ENCODE data around the gene ZC3H10.

Gene ZC3H10

DNA sequence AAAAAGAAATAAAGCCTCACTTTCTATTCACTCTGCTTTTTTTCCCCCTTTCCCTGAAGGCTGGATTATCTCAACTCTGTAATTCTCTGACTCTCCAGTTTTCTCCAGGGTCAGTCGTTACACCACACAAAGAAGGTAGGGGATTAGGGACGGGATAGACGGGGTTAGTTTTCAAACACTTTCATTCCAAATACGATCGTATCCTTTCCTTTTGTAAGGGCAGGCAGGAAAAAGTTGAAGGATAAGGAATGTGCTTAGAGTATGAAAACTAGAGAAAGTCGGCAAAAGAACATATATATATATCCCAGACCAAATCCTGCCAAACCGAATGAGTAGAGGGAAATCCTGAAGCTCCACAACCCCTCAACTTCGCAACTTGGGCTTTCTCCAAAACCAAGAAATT, 9.4 kb downstream of the ZC3H10 start:
- no peaks in the 10 kb centered on the region for H3K27me3 Mint-ChIP-seq (ENCODE audit: low read depth)
- peaks cover 6% of the 10 kb centered on the region for H3K9me3 Mint-ChIP-seq
- H3K27ac Mint-ChIP-seq, result peak overlapping the region; percentile 91
- peaks cover 58% of the 10 kb centered on the region for H3K4me1 Mint-ChIP-seq (ENCODE audit: low read depth)
- DNase-seq (ENCODE audit: low spot score), result no peak
- peak overlapping the region; percentile 94 for H3K4me3 Mint-ChIP-seq
- H3K36me3 Mint-ChIP-seq (ENCODE audit: low read depth), result peaks cover 47% of the 10 kb centered on the region

DNA sequence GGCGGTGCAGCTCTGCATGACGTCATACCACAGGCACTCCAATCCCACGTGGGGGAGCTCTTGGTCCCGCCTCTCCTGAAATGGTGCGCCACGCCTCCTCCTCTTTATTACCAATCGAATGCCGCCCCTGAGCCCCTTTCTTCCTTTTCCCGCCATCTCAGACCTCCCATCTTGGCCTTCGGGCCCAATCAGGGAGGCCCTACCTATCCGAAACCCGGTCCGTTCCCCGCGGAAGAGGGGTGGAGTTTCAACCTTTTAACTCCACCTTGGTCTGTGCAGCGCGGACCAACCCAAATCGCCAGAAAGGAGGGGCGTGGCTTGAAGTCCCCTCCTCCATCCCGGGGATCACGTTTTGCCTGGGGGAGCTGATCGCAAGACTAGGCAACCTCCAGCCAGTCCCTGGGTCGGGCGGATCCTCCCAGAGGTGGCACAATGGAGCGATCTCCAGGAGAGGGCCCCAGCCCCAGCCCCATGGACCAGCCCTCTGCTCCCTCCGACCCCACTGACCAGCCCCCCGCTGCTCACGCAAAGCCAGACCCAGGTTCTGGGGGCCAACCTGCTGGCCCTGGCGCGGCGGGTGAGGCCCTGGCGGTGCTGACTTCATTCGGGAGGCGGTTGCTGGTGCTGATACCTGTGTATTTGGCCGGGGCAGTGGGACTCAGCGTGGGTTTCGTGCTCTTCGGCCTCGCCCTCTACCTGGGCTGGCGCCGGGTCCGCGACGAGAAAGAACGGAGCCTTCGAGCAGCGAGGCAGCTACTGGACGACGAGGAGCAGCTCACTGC, 10.0 kb downstream of the ZC3H10 start, which contains the start of gene ESYT1:
TSS of gene ESYT1 (plus strand) at position 380 of the 782 bp plus-strand sequence. CDS start at position 433, 53 bp downstream.
- peak within 1 kb of the TSS; percentile 94 for H3K4me3 Mint-ChIP-seq
- no peaks in the 10 kb centered on the region for H3K27me3 Mint-ChIP-seq (ENCODE audit: low read depth)
- peaks cover 51% of the 10 kb centered on the region for H3K36me3 Mint-ChIP-seq (ENCODE audit: low read depth)
- peaks cover 59% of the 10 kb centered on the region for H3K4me1 Mint-ChIP-seq (ENCODE audit: low read depth)
- DNase-seq (ENCODE audit: low spot score), result peak; percentile 98
- H3K9me3 Mint-ChIP-seq, result peaks cover 6% of the 10 kb centered on the region
- peak within 1 kb of the TSS; percentile 91 for H3K27ac Mint-ChIP-seq

DNA sequence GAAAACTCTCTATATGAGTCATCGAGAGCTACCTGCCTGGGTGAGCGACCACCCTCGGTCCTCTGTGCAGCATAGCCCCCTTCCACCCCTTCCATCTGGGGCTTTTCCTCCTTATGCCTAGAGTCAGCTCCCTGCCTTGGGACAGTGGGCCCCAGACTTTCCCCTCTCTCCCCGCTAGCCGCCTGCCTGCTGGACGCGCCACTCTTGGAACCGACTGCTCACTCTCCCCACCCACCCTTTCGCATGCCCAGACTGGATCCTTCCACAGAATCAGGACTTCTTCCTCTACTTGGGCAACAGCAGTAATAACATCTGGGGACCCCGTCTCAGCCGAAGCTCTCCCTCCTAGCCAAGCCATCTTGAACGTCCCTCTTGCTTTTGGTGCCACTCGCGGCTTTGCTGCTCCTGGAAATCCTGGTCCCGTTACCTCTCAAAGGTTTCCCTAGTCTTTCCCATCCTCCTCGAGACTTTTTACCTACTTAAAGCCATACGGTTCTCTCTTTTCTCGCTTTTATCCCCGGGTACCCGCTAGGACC, 10.7 kb downstream of the ZC3H10 start:
- Mint-ChIP-seq H3K4me3 (peak overlapping the region; percentile 94), H3K9me3 (peaks cover 6% of the 10 kb centered on the region), H3K4me1 (ENCODE audit: low read depth) (peaks cover 61% of the 10 kb centered on the region), H3K27me3 (ENCODE audit: low read depth) (no peaks in the 10 kb centered on the region), H3K36me3 (ENCODE audit: low read depth) (peaks cover 56% of the 10 kb centered on the region), H3K27ac (peak overlapping the region; percentile 91)
- DNase-seq (ENCODE audit: low spot score), result no peak

DNA sequence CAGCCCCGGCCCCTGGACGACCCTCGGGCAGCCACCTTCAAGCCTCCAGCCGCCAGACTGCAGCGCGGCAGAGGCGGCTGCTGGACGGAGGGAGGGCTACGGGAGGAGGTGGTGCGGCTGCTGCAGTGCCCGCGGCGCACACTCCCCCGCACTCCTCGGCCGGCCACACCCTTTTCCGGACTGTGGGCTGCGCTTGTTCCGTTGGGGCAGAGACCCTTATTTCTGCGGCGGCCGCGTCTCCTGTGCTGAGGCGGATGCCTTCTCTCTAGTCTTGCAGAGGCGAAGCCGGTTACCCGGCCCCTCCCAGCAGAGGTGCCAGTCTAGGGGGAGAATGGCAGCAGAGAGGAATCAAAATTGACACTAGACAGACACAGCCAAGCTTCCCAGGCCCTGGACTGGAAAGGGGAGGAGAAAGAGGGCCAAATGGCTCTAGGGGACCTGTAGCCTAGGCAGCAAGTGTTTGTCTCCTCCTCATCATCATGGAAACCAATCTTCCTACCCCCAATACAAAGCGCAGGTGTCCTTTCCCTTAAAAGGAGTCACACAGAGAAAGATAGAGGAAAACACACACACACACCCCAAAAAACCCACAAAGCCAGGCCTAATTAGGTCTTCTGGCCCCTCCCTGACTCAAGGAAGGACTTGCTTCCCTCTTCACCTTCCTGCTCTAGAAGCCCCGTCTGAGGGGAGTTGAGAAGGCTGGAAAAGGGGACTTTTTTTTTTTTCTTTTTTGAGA, 11.3 kb downstream of the ZC3H10 start:
- H3K4me1 Mint-ChIP-seq (ENCODE audit: low read depth), result peaks cover 60% of the 10 kb centered on the region

DNA sequence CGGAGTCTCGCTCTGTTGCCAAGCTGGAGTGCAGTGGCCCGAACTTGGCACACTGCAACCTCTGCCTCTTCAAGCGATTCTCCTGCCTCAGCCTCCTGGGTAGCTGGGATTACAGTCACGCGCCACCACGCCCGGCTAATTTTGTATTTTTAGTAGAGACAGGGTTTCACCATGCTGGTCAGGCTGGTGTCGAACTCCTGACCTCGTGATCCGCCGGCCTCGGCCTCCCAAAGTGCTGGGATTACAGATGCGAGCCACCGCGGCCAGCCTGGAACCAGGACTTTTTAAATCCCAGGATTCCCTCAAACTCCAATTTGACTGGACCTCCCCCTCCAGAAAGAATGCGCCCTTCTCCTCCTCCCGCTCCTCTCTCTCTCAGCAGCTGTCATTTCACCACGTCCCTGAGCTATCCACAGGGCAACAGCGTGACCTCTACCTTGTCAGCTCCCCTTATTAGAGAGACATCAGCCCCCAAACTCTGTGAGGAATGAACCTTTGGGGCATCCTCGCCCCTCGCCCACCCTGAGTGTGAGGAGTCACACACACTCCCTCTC, 12.0 kb downstream of the ZC3H10 start:
- no peaks in the 10 kb centered on the region for H3K27me3 Mint-ChIP-seq (ENCODE audit: low read depth)
- H3K9me3 Mint-ChIP-seq, result peaks cover 6% of the 10 kb centered on the region
- no peak for DNase-seq (ENCODE audit: low spot score)
- H3K4me1 Mint-ChIP-seq (ENCODE audit: low read depth), result peaks cover 58% of the 10 kb centered on the region
- H3K4me3 Mint-ChIP-seq, result peak overlapping the region; percentile 94
- H3K27ac Mint-ChIP-seq, result peak overlapping the region; percentile 91
- H3K36me3 Mint-ChIP-seq (ENCODE audit: low read depth), result peaks cover 58% of the 10 kb centered on the region

More for the DNA sequence above, 11.3 kb downstream of the ZC3H10 start:
- H3K9me3 Mint-ChIP-seq, result peaks cover 6% of the 10 kb centered on the region
- H3K36me3 Mint-ChIP-seq (ENCODE audit: low read depth), result peaks cover 57% of the 10 kb centered on the region
- DNase-seq (ENCODE audit: low spot score), result peak; percentile 81
- no peaks in the 10 kb centered on the region for H3K27me3 Mint-ChIP-seq (ENCODE audit: low read depth)
- H3K4me3 Mint-ChIP-seq, result peak overlapping the region; percentile 94
- peak overlapping the region; percentile 91 for H3K27ac Mint-ChIP-seq

DNA sequence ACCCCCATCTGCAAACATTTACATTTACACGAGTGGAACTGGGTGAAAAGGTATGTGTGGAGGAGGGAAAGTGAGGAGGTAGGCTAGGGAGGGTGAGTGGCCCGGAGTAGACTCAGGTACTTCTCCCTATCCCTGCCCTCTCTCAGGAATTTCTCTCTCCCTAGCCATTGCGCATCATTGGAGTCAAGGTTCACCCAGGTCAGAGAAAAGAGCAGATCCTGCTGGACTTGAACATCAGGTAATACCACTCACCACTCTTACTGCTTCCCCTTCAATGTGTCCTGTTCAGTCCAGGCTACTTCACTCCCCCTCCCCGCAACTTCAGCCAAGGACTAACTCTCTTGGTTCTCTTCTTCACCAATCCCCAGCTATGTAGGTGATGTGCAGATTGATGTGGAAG, 12.8 kb downstream of the ZC3H10 start:
- peaks cover 56% of the 10 kb centered on the region for H3K4me1 Mint-ChIP-seq (ENCODE audit: low read depth)
- no peak for DNase-seq (ENCODE audit: low spot score)
- peak overlapping the region; percentile 94 for H3K4me3 Mint-ChIP-seq
- peaks cover 64% of the 10 kb centered on the region for H3K36me3 Mint-ChIP-seq (ENCODE audit: low read depth)
- peaks cover 6% of the 10 kb centered on the region for H3K9me3 Mint-ChIP-seq
- H3K27me3 Mint-ChIP-seq (ENCODE audit: low read depth), result no peaks in the 10 kb centered on the region
- H3K27ac Mint-ChIP-seq, result peak overlapping the region; percentile 62

DNA sequence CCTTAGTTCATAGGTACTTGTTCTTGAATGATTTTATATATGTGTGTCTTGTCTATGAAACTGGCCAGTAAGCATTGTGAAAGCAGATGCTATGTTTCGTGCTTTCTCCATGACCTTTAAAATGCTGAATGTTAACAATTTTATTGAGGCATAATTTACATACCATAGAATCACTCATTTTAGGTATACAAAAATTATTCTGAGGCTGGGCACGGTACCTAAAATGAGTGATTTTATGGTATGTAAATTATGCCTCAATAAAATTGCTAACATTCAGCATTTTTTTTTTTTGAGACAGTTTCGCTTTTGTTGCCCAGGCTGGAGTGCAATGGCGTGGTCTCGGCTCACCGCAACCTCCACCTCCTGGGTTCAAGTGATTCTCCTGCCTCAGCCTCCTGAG, 16.8 kb downstream of the ZC3H10 start:
- peaks cover 63% of the 10 kb centered on the region for H3K4me1 Mint-ChIP-seq (ENCODE audit: low read depth)
- no peak overlapping the region for H3K27ac Mint-ChIP-seq
- no peaks in the 10 kb centered on the region for H3K27me3 Mint-ChIP-seq (ENCODE audit: low read depth)
- H3K9me3 Mint-ChIP-seq, result peaks cover 6% of the 10 kb centered on the region
- DNase-seq (ENCODE audit: low spot score), result no peak
- H3K36me3 Mint-ChIP-seq (ENCODE audit: low read depth), result peaks cover 89% of the 10 kb centered on the region
- no peak overlapping the region for H3K4me3 Mint-ChIP-seq

DNA sequence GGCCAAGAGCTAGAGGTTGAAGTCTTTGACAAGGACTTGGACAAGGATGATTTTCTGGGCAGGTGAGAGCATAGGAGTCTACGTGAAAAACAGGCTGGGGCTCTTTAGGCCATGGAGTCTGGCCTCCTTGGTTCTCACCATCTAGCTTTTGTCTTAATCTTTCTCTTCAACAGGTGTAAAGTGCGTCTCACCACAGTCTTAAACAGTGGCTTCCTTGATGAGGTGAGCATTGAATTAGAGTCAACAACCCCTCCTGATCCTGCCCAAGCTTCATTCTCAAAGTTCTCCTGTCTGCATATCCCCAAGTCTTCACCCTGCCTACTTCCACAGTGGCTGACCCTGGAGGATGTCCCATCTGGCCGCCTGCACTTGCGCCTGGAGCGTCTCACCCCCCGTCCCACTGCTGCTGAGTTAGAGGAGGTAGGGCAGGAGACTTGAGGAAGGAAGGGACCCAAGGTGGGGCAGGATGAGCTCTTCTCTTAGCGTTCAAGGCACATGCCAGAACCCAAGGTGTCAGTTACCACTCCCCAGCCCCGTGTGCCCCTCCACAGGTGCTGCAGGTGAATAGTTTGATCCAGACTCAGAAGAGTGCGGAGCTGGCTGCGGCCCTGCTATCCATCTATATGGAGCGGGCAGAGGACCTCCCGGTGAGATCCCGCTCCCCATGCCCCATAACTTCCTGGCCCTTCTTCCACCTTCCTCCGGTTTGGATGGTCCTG, 19.9 kb downstream of the ZC3H10 start:
- peaks cover 86% of the 10 kb centered on the region for H3K36me3 Mint-ChIP-seq (ENCODE audit: low read depth)
- H3K27ac Mint-ChIP-seq, result peak overlapping the region; percentile 80
- H3K27me3 Mint-ChIP-seq (ENCODE audit: low read depth), result no peaks in the 10 kb centered on the region
- DNase-seq (ENCODE audit: low spot score), result no peak
- peaks cover 55% of the 10 kb centered on the region for H3K4me1 Mint-ChIP-seq (ENCODE audit: low read depth)
- H3K9me3 Mint-ChIP-seq, result no peaks in the 10 kb centered on the region
- H3K4me3 Mint-ChIP-seq, result peak overlapping the region; percentile 48

DNA sequence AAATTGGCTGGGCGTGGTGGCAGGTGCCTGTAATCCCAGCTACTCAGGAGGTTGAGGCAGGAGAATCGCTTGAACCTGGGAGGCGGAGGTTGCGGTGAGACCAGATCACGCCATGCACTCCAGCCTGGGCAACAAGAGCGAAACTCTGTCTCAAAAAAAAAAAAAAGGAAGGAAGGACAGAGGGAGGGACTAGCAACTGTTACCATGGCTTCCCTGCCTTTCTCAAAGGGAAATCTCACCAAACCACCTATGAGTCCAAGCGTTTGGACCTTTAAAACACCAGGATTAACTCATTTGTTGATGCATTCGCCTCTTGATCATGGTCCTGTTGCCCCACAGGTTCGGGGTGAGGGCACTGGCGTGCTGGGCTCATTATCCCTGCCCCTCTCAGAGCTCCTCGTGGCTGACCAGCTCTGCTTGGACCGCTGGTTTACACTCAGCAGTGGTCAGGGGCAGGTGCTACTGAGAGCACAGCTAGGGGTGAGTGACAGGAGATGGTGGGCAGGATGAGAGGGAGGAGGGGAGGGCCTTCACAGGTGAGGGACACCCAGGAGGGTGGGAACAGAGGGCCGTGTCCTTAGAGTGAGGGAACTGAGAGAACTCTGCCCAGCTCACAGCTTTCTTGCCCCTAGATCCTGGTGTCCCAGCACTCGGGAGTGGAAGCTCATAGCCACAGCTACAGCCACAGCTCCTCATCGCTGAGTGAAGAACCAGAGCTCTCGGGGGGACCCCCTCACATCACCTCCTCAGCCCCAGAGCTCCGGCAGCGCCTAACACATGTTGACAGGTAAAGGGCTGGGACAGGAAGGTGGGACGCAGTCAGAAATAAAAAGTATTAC, 24.1 kb downstream of the ZC3H10 start:
- DNase-seq (ENCODE audit: low spot score), result no peak
- no peaks in the 10 kb centered on the region for H3K27me3 Mint-ChIP-seq (ENCODE audit: low read depth)
- no peak overlapping the region for H3K27ac Mint-ChIP-seq
- peaks cover 82% of the 10 kb centered on the region for H3K36me3 Mint-ChIP-seq (ENCODE audit: low read depth)
- H3K4me1 Mint-ChIP-seq (ENCODE audit: low read depth), result peaks cover 43% of the 10 kb centered on the region
- H3K4me3 Mint-ChIP-seq, result no peak overlapping the region
- H3K9me3 Mint-ChIP-seq, result no peaks in the 10 kb centered on the region

DNA sequence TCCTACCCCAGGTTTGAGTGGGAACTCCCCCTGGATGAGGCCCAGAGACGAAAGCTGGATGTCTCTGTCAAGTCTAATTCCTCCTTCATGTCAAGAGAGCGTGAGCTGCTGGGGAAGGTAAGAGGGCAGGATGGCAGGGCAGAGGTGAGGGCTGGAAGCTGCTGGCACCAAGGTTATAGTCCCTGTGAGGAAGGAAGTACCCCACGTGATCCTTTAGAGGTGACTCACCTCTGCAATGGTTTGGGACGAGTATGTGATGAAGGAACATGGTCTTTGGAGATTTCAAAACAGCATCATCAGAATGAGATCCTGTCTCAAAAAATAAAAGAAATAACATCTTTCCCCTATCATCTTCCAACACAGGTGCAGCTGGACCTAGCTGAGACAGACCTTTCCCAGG, 25.2 kb downstream of the ZC3H10 start:
- peaks cover 71% of the 10 kb centered on the region for H3K36me3 Mint-ChIP-seq (ENCODE audit: low read depth)
- DNase-seq (ENCODE audit: low spot score), result no peak
- H3K27me3 Mint-ChIP-seq (ENCODE audit: low read depth), result no peaks in the 10 kb centered on the region
- peaks cover 34% of the 10 kb centered on the region for H3K4me1 Mint-ChIP-seq (ENCODE audit: low read depth)
- H3K4me3 Mint-ChIP-seq, result no peak overlapping the region
- H3K9me3 Mint-ChIP-seq, result no peaks in the 10 kb centered on the region
- H3K27ac Mint-ChIP-seq, result peak overlapping the region; percentile 49

DNA sequence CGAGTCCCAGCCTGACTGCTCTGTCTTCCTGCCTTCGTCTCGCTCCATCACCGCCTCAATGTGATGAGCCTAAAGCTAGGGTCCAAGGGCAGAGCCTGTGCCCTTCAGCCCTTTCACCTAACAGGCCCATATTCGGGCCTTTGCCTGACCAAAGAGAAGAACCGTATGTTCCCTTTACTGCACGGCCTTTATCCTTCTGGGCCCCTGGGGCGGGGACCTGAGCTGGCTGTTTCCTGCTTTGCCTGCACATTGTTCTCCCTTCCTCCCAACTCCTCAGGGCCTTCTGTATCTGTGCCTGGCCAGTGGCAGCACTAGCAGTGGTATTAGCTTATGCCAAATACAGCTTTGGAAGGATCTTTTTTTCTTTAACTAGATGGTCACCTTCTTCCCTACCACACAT, 25.8 kb downstream of the ZC3H10 start:
- no peak for DNase-seq (ENCODE audit: low spot score)
- Mint-ChIP-seq H3K4me3 (no peak overlapping the region), H3K27me3 (ENCODE audit: low read depth) (no peaks in the 10 kb centered on the region), H3K9me3 (no peaks in the 10 kb centered on the region), H3K27ac (peak overlapping the region; percentile 22), H3K4me1 (ENCODE audit: low read depth) (peaks cover 27% of the 10 kb centered on the region), H3K36me3 (ENCODE audit: low read depth) (peaks cover 65% of the 10 kb centered on the region)

DNA sequence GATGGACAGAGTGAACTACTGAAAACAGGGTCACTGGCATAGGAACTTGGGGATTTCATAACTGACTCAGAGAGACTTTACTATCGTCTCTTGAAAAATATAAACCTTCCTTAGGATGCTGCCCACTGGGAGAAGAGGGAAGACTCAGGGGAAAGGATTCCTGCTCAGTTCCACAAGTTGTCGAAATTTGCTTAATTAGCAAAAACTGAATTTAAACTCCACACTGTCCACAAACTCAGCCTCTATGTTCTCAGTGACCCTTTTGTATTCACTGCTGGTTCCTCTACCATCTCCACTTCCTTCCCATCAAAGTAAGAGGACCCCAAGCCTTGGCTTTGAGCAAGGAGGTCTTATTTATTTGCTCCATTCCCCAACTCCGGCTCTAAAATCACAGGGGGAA, 27.2 kb downstream of the ZC3H10 start:
- DNase-seq (ENCODE audit: low spot score), result no peak
- H3K27me3 Mint-ChIP-seq (ENCODE audit: low read depth), result no peaks in the 10 kb centered on the region
- H3K27ac Mint-ChIP-seq, result no peak overlapping the region
- H3K9me3 Mint-ChIP-seq, result no peaks in the 10 kb centered on the region
- H3K36me3 Mint-ChIP-seq (ENCODE audit: low read depth), result peaks cover 55% of the 10 kb centered on the region
- H3K4me1 Mint-ChIP-seq (ENCODE audit: low read depth), result peaks cover 26% of the 10 kb centered on the region
- no peak overlapping the region for H3K4me3 Mint-ChIP-seq

All from T-helper 2 cell treated with Interferon-gamma antibody and Interleukin-4, amounts not matched to agents 5 μg/mL and 100 μg/mL, for 36 hours (primary cell).